ENCODE results near the gene IL4.

- TF ChIP-seq CTCF (IDR thresholded peaks at IDR 0.05): no peak
- TF ChIP-seq ZFX (IDR thresholded peaks at IDR 0.05; ENCODE audit: borderline replicate concordance): no peak
Observed at GRCh38 chr5:132681983-132682382, 8.2 kb downstream of the IL4 start.

All from 22Rv1 (cell line).